ENCODE measurements around the gene CCRL2.

DNA sequence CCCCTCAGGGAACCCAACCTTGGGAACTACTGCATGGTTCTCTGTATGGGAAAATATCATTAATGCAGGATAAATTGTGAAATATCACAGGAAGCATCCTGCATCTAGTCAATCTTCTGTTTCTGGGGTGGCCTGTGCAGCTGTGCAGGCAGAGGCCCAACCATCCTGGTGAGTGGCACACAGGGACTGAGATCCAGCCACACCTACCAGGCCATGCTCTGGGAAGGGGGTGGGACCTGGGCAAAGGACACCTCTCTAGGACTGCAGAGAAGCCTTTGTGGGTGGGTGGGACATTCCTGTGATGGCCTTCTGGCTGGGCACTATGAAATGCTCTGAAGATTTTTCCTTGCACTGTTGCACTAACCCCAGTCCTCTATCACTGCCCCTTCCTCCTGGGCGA is 26.8 kb downstream of the CCRL2 start:
- TF ChIP-seq, protein P1, sequence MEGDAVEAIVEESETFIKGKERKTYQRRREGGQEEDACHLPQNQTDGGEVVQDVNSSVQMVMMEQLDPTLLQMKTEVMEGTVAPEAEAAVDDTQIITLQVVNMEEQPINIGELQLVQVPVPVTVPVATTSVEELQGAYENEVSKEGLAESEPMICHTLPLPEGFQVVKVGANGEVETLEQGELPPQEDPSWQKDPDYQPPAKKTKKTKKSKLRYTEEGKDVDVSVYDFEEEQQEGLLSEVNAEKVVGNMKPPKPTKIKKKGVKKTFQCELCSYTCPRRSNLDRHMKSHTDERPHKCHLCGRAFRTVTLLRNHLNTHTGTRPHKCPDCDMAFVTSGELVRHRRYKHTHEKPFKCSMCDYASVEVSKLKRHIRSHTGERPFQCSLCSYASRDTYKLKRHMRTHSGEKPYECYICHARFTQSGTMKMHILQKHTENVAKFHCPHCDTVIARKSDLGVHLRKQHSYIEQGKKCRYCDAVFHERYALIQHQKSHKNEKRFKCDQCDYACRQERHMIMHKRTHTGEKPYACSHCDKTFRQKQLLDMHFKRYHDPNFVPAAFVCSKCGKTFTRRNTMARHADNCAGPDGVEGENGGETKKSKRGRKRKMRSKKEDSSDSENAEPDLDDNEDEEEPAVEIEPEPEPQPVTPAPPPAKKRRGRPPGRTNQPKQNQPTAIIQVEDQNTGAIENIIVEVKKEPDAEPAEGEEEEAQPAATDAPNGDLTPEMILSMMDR (IDR thresholded peaks at IDR 0.05): no peak
- TF ChIP-seq POLR2A (IDR thresholded peaks at IDR 0.05) (no peak), POLR2AphosphoS5 (IDR thresholded peaks at IDR 0.05) (no peak), EP300 (IDR thresholded peaks at IDR 0.05) (no peak)

Measured in upper lobe of left lung (tissue), 4 donors.